NT2/D1 (cell line): ENCODE results near the gene PARP8.

Experiments used
- YY1 ChIP-seq: IDR thresholded peaks from 2 replicates; pipeline ENCODE4 v1.6.1; 2011; ENCODE audit not compliant: insufficient read length, insufficient read depth
- ZNF274 ChIP-seq: IDR thresholded peaks from 2 replicates; pipeline ENCODE4 v1.6.1; 2011; ENCODE audit warnings: mild to moderate bottlenecking, low read depth, low read length

GRCh38 chr5:50697739-50698138 lies 31.3 kb downstream of the PARP8 start:
- TF ChIP-seq YY1 (no peak), ZNF274 (no peak)
